A673 (cell line): ENCODE data around the gene LRFN5. TPM values are rescaled to one million over a fixed set of nuclear protein-coding genes. Genes with fewer than 3 reads are reported as not detected.

Experiments
- BruUV-seq: library from RNA; stranded (reverse); fragments of 400-500 nt; replicated peaks from 2 replicates; lab custom pipeline; 2021; lab: Mats Ljungman, UMichigan
- CTCF ChIA-PET: fragments of 300-600 bp; sonication (Branson Sonifier 250); formaldehyde crosslinking; loops from one replicate; lab custom pipeline; 2022; ENCODE audit warnings: antibody characterized with exemption; lab: Charles Lee
- POLR2A ChIA-PET: fragments of 300-600 bp; sonication (Branson Sonifier 250); formaldehyde crosslinking; loops from one replicate; lab custom pipeline; 2022; ENCODE audit warnings: antibody characterized with exemption; ENCODE audit not compliant: low non-redundant PET; lab: Charles Lee
- DNase-seq: peaks from one replicate; pipeline ENCODE4 v3.0.0-alpha.2; 2015; ENCODE audit warnings: low spot score
- H3K27ac ChIP-seq: fragments of 200-600 bp; sonication (generic); 2 replicates; pipeline ENCODE4 v1.5.1; 2016; ENCODE audit warnings: mixed run types, low read depth, mild to moderate bottlenecking, mixed read lengths, antibody characterized with exemption, low read length; ENCODE audit not compliant: poor library complexity, severe bottlenecking
- H3K27me3 ChIP-seq: fragments of 200-600 bp; sonication (generic); replicated peaks from 2 replicates; pipeline ENCODE4 v1.6.1; 2017; ENCODE audit warnings: mixed run types, low read depth, mild to moderate bottlenecking, mixed read lengths, antibody characterized with exemption, low read length; ENCODE audit not compliant: insufficient read depth, poor library complexity
- H3K36me3 ChIP-seq: fragments of 200-600 bp; sonication (generic); 2 replicates; pipeline ENCODE4 v1.6.1; 2016; ENCODE audit warnings: mixed run types, mild to moderate bottlenecking, mixed read lengths, antibody characterized with exemption, low read length; ENCODE audit not compliant: insufficient read depth, poor library complexity, severe bottlenecking
- H3K4me1 ChIP-seq: fragments of 200-600 bp; sonication (generic); 2 replicates; pipeline ENCODE4 v1.6.1; 2017; ENCODE audit warnings: mixed run types, mild to moderate bottlenecking, mixed read lengths, antibody characterized with exemption, low read length; ENCODE audit not compliant: insufficient read depth, poor library complexity, severe bottlenecking
- H3K4me3 ChIP-seq: fragments of 200-600 bp; sonication (generic); 2 replicates; pipeline ENCODE4 v1.5.1; 2016; ENCODE audit warnings: low read depth, mixed run types, mild to moderate bottlenecking, mixed read lengths, low read length; ENCODE audit not compliant: poor library complexity, severe bottlenecking
- H3K9me3 ChIP-seq: fragments of 200-600 bp; sonication (generic); 2 replicates; pipeline ENCODE4 v1.6.1; 2016; ENCODE audit warnings: mixed run types, low read depth, mild to moderate bottlenecking, mixed read lengths, antibody characterized with exemption, low read length; ENCODE audit not compliant: poor library complexity, severe bottlenecking
- CTCF ChIP-seq: fragments of 300-800, 200-600 bp; sonication (generic); conservative IDR thresholded peaks from 2 replicates; pipeline ENCODE4 v1.5.1; 2017; ENCODE audit warnings: low read depth, mild to moderate bottlenecking, antibody characterized with exemption, low read length, moderate library complexity, mixed read lengths
- EZH2 ChIP-seq: fragments of 200-600 bp; sonication (generic); IDR thresholded peaks from 2 replicates; pipeline ENCODE4 v1.6.1; 2017; ENCODE audit warnings: borderline replicate concordance, low read depth, mild to moderate bottlenecking, mixed read lengths, antibody characterized with exemption, low read length; ENCODE audit not compliant: poor library complexity, severe bottlenecking
- intact Hi-C: fragments of 100-400 bp; cut with micrococcal nuclease; formaldehyde crosslinking; loops from one replicate; pipeline ENCODE4 v1.10.0; 2022; ENCODE audit not compliant: unreplicated experiment
- total RNA-seq: library from RNA; stranded (reverse); gene quantifications from 2 replicates; pipeline ENCODE4 v1.2.3, GENCODE V29; 2021

LRFN5 gene
- total RNA-seq, 1 experiment from 2014 or later = 51.3 TPM

- Histone ChIP-seq H3K36me3 (no peaks in the 10 kb centered on the region), H3K27me3 (no peaks in the 10 kb centered on the region), H3K9me3 (no peaks in the 10 kb centered on the region), H3K4me1 (peaks cover 54% of the 10 kb centered on the region), H3K27ac (peak overlapping the region; percentile 54), H3K4me3 (peak overlapping the region; percentile 2)
- intact Hi-C loops = no loop called here
- POLR2A ChIA-PET = interaction anchor here (0.7 kb wide), 1 partner anchor 345 kb away, joined by 3 read pairs; no protein-coding TSS in a partner anchor
- CTCF ChIA-PET = interaction anchor here (0.7 kb wide), 1 partner anchor 35 kb away, joined by 3 read pairs; no protein-coding TSS in a partner anchor
- BruUV-seq = no TSS peak
- TF ChIP-seq CTCF (no peak), EZH2 (no peak)
- peak; percentile 76 for DNase-seq
Observed at GRCh38 chr14:41642367-41642766, 35.7 kb downstream of the LRFN5 start.

DNA sequence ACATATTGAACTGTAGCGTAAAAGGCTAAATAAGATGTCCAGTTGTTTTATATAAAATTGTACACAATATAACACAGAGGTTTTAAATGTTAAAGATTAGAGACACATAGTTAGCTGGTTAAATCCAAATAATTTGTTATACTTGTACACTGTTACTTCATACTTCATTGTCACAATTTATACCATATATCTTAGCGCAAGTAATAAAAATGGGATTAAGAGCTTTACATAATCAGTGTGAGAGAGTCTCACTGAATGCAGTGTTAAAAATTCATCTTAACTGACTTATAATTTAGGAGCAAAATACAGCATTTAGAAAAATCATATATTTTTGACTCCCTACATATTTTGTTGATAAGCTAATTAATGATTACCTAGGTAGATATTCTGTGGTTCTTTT lies 36.1 kb downstream of the LRFN5 start:
- intact Hi-C loops = no loop called here
- ChIA-PET CTCF (no interaction called here), POLR2A (interaction anchor here (0.7 kb wide), 2 partner anchors 25 to 345 kb away, joined by 3 to 4 read pairs; no protein-coding TSS in a partner anchor)
- no peaks in the 10 kb centered on the region for H3K9me3 ChIP-seq
- H3K27ac ChIP-seq = peak overlapping the region; percentile 54
- no peaks in the 10 kb centered on the region for H3K36me3 ChIP-seq
- TF ChIP-seq CTCF (no peak), EZH2 (no peak)
- no peaks in the 10 kb centered on the region for H3K27me3 ChIP-seq
- peaks cover 54% of the 10 kb centered on the region for H3K4me1 ChIP-seq
- no TSS peak for BruUV-seq
- peak overlapping the region; percentile 2 for H3K4me3 ChIP-seq
- peak; percentile 68 for DNase-seq

DNA sequence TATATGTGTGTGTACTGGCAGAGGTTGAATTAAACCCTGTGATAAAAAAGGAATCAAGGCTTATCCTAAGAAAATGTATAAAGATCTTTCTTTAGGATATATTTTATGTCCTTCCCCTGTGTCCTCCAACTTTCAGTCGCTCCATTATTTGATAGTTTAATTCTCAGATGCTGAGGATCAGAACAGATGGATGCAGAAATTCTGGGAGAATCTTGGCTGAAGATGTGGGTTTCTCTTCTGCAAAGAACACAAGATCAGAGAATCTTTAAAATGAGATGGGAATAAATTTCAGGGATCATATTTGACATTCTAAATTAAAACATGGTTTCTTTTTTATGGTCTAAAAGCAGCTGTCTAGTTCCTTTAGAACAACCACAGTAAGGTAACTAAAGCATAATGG lies 37.9 kb downstream of the LRFN5 start:
- Histone ChIP-seq H3K27ac (no peak overlapping the region), H3K4me1 (peaks cover 54% of the 10 kb centered on the region), H3K27me3 (no peaks in the 10 kb centered on the region), H3K4me3 (no peak overlapping the region), H3K36me3 (no peaks in the 10 kb centered on the region), H3K9me3 (no peaks in the 10 kb centered on the region)
- CTCF ChIA-PET = no interaction called here
- no peak for TF ChIP-seq EZH2
- TF ChIP-seq CTCF = no peak
- intact Hi-C loops = no loop called here
- POLR2A ChIA-PET = no interaction called here
- no TSS peak for BruUV-seq
- DNase-seq = no peak
